HG02588 (cell line): ENCODE measurements around the gene NACC2.

Source experiments
- ATAC-seq: cut with Tn5 transposase; IDR thresholded peaks from one replicate; pipeline ENCODE4 v1.9.1; 2021; ENCODE audit warnings: mild to moderate bottlenecking, moderate library complexity; ENCODE audit not compliant: unreplicated experiment

NACC2 gene

GRCh38 chr9:136059321-136059791 lies 35.7 kb downstream of the NACC2 start:
- no peak for ATAC-seq

- no peak for ATAC-seq
Measured at GRCh38 chr9:136058801-136059302, 36.2 kb downstream of the NACC2 start.

GRCh38 chr9:136058084-136058483 lies 37.0 kb downstream of the NACC2 start:
- no peak for ATAC-seq

GRCh38 chr9:136057236-136058081 lies 37.6 kb downstream of the NACC2 start:
- ATAC-seq, result no peak

GRCh38 chr9:136056546-136057235 lies 38.4 kb downstream of the NACC2 start:
- ATAC-seq, result no peak

- no peak for ATAC-seq
Measured at GRCh38 chr9:136055715-136056545, 39.2 kb downstream of the NACC2 start.

- no peak for ATAC-seq
Measured at GRCh38 chr9:136054798-136055714, 40.0 kb downstream of the NACC2 start.

GRCh38 chr9:136054146-136054545 lies 40.9 kb downstream of the NACC2 start:
- ATAC-seq, result no peak

- no peak for ATAC-seq
Measured at GRCh38 chr9:136053757-136054142, 41.3 kb downstream of the NACC2 start.

- no peak for ATAC-seq
Measured at GRCh38 chr9:136052991-136053756, 41.9 kb downstream of the NACC2 start.

- ATAC-seq, result no peak
Measured at GRCh38 chr9:136052472-136052880, 42.6 kb downstream of the NACC2 start.

- no peak for ATAC-seq
Measured at GRCh38 chr9:136051837-136052471, 43.1 kb downstream of the NACC2 start.

GRCh38 chr9:136051453-136051836 lies 43.6 kb downstream of the NACC2 start:
- no peak for ATAC-seq

- no peak for ATAC-seq
Measured at GRCh38 chr9:136050701-136051452, 44.2 kb downstream of the NACC2 start.

- ATAC-seq, result no peak
Measured at GRCh38 chr9:136050266-136050700, 44.8 kb downstream of the NACC2 start.

GRCh38 chr9:136049491-136050265 lies 45.4 kb downstream of the NACC2 start:
- ATAC-seq, result no peak
